Measurements from ENCODE around the gene EHF.

DNA sequence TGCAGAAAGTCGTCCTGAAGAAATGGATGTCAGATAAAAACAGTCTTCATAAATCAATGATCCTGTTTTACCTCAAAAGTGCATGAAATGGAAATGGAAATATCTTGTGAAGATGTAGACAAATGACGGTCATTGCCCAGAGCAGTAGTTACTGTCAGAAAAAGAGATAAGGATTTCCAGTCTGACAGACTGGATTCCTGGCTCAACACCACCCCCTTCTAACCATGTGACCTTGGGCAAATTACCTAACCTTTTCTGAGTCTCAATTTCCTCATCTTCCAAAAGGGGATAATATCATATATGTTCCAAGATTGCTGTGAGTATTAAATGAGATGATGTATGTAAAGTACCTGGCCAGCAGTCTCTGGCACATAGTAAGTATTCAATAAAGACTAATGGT is 32.9 kb upstream of the EHF start:
- TF ChIP-seq POLR2A (IDR thresholded peaks at IDR 0.05) = no peak
- no peak for TF ChIP-seq POLR2AphosphoS5 (IDR thresholded peaks at IDR 0.05)

Measured in prostate gland (tissue), 1 donor.